HG03442 (cell line): ENCODE data around the gene CHAT.

Experiments
- ATAC-seq: cut with Tn5 transposase; IDR thresholded peaks from one replicate; pipeline ENCODE4 v1.9.1; 2021; ENCODE audit warnings: mild to moderate bottlenecking, moderate library complexity; ENCODE audit not compliant: unreplicated experiment

Gene CHAT

GRCh38 chr10:49596836-49597235 is 17.0 kb upstream of the CHAT start:
- no peak for ATAC-seq

- no peak for ATAC-seq
Measured at GRCh38 chr10:49597426-49598163, 16.2 kb upstream of the CHAT start.

DNA sequence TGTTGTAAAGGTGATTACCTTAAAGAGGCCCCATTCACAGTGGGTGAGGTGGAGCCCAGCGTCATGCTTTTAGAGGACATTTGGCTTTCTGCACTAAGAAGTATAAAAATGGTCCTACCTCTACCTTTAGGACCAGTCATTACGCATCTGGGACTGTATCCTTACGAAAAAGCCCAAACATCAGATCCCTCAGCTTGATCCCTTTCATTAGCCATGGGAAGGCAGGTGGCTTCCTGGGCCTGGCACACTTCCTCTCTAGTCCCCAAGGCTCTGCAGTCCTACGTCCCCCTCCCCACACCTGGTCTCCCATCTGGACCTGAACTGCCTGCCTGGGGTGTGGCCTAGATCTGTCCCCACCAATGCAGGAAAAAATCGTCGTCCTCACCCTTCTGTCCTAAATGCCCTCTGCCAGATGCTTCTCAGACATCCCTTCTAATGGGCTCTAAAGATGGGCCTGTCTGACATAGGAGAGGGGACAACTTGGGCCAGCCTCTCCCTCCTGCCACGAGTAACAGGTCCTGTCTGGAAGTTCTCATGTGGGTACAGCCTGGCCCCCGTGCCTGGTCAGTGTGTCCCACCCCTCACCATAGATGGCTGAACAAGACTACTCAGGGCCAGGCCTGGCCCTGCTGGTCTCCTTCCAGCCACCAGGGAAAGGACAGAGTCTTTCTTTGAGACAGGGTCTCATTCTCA is 15.5 kb upstream of the CHAT start:
- no peak for ATAC-seq

- ATAC-seq = no peak
Measured at GRCh38 chr10:49598986-49599385, 14.9 kb upstream of the CHAT start.

GRCh38 chr10:49599546-49599945 is 14.3 kb upstream of the CHAT start:
- no peak for ATAC-seq

GRCh38 chr10:49600046-49600445 is 13.8 kb upstream of the CHAT start:
- ATAC-seq = no peak

GRCh38 chr10:49600781-49601400 is 12.9 kb upstream of the CHAT start:
- no peak for ATAC-seq

- ATAC-seq = no peak
Measured at GRCh38 chr10:49601857-49602256, 12.0 kb upstream of the CHAT start.

DNA sequence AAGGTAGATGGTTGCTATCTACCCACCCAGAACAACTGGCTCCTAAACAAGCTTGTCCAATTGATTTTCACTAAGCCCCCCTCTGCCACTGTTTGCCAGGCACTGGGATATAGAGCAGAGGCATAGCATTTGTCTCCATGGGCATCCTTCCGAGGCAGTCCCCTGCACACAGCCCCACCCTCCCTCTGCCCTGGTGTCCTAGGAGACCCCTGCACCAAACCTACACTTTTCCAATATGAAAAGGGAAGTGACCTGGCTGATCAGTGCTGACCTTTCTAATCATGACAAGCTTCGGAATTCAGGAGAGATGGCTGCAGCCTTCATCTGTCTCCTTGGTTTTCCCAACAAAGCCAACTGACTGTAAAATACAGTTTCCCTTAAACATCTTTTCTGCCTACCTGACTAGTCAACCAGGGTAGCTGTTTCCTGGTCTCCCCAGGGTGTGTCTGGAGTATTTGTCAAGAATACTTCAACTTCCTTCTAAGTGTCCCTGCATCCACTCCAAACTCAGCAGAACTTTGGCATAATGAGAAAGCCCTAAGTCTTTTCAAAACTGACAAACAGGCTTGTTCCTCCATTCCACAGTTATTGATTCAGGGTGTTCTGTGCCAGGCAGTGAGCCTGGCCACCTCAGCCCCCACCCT is 11.3 kb upstream of the CHAT start:
- ATAC-seq = no peak

GRCh38 chr10:49605216-49605938 is 8.5 kb upstream of the CHAT start:
- ATAC-seq = no peak

- no peak for ATAC-seq
Measured at GRCh38 chr10:49605939-49606509, 7.8 kb upstream of the CHAT start.

GRCh38 chr10:49606981-49607535 is 6.8 kb upstream of the CHAT start:
- peak; percentile 74 for ATAC-seq

DNA sequence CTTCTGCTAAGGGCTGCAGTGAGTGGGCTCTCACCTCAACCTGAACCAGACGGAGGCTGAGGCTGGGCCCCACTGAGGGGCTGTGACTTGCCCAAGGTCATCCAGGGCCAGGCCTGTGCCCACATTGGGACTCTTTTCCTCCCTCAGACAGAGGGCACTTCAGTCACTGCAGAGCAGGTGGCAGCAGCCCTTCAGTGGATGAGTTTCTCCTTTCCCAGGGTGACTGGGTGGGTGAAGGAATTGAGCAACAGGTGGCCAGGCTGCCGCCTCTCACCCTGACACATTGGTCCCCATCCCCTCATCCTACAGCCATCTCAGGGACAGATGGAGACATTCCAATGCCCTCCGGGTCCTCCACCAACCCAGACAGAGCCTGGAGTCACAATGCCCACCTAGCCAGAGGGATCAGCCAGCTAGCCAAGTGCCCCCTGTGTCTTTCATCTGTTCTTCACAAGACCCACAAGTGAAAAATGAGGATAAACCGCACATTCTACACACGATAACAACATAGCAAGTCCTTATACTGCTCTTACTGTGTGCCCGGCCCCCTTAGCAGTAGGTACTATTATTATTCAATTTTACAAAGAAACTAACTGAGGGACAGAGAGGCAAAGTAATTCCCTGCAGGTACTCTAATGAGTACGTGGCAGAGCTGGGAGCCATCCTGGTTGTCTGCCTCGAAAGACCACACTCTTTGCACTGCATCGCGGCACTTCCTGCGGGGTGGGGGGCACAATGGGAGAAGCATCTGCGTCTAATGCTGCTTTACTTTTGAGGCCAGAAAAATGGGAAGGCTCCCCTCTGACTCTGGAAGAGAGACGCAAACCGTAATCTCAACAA is 5.5 kb upstream of the CHAT start:
- no peak for ATAC-seq

GRCh38 chr10:49609006-49609282 is 4.9 kb upstream of the CHAT start:
- ATAC-seq = no peak

DNA sequence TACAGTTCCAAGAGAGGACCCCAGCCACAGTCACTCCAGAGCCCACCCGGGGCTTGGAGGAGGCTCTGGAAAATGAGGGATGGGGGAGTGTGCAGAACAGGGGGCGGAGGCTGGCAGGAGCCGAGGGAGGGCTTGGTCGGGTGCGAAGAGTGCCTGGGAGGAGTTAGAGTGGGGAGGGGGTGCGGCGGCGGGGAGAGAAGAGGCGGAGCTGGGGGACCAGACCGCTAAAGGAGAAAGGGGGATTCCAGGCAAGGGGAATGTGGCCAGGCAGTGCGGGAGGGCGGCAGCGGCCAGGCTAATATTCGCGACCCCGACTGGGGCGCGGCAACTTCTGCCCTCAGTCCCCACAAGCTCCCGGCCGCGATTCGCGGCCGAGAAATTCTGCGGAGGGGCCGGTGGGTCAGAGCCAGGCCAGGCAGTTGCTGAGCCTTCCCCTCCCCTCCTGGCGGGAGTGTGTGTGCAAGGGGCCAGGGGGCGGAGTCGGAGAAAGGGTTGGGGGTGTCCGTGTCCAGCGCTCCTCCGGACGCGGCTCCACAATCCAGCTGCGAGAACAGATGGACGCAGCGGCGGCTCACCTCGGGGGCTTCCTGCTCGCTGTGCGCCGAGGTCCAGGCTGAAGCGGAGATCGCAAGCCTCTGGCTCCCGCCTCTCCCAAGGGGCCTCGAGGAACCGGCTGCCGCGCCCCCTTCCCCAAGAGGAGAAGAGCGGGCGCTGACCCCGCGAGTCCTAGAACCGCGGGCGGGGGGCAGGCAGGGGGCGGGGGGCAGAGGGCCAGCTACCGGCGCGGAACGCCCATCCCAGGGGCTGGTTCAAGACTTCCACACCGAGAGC is 4.3 kb upstream of the CHAT start:
- no peak for ATAC-seq

DNA sequence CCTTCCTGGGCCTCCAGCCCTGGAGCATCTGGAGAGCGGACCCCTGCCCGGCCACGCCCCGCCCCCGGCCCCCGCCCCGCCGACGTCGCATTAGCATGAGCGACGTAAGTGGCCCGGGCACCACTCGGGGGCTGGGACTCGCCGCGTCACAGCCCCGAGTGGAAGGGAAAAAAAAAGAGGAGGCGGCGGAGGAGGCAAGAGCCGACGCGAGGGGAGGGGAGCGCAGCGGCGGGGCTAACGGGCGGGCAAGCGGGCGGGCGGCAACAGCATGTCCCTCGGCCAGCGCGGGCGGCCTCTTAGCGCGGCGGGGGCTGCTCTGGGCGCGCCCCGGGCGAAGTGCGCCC is 3.8 kb upstream of the CHAT start, which contains the start of gene SLC18A3:
Gene SLC18A3, plus strand, starts transcription at position 197 of the 344 bp plus-strand sequence. CDS start 431 bp downstream, outside the sequence.
- no peak for ATAC-seq

DNA sequence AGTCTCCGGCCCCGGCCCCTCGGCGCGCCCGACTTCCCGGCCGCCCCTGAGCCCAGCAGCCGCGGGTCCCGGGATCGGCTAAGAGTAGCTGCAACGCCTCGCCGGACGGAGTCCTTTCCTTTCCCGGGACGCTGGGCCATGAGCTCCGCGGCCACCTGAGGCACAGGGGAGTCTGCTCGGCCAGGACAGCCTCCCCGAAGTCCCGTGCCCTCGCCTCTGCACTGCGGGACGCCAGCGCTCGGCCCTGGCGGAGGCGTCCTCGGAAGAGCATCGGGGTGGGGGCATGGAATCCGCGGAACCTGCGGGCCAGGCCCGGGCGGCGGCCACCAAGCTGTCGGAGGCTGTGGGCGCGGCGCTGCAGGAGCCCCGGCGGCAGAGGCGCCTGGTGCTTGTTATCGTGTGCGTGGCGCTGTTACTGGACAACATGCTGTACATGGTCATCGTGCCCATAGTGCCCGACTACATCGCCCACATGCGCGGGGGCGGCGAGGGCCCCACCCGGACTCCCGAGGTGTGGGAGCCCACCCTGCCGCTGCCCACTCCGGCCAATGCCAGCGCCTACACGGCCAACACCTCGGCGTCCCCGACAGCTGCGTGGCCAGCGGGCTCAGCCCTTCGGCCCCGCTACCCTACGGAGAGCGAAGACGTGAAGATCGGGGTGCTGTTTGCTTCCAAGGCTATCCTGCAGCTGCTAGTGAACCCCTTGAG is 3.2 kb upstream of the CHAT start:
- no peak for ATAC-seq

DNA sequence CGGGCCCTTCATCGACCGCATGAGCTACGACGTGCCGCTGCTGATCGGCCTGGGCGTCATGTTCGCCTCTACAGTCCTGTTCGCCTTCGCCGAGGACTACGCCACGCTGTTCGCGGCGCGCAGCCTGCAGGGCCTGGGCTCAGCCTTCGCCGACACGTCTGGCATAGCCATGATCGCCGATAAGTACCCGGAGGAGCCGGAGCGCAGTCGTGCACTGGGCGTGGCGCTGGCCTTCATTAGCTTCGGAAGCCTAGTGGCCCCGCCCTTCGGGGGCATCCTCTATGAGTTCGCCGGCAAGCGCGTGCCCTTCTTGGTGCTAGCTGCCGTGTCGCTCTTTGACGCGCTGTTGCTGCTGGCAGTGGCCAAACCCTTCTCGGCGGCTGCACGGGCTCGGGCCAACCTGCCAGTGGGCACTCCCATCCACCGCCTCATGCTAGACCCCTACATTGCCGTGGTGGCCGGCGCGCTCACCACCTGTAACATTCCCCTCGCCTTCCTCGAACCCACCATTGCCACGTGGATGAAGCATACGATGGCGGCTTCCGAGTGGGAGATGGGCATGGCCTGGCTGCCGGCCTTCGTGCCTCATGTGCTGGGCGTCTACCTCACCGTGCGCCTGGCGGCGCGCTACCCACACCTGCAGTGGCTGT is 2.5 kb upstream of the CHAT start:
- ATAC-seq = no peak
